Measurements from ENCODE around the gene VPS51. TPM values are rescaled to one million over a fixed set of nuclear protein-coding genes. Genes with fewer than 3 reads are reported as not detected.

VPS51 gene
- total and polyA plus RNA-seq, 2 experiments from 2014 or later: 45.3 to 450 TPM

DNA sequence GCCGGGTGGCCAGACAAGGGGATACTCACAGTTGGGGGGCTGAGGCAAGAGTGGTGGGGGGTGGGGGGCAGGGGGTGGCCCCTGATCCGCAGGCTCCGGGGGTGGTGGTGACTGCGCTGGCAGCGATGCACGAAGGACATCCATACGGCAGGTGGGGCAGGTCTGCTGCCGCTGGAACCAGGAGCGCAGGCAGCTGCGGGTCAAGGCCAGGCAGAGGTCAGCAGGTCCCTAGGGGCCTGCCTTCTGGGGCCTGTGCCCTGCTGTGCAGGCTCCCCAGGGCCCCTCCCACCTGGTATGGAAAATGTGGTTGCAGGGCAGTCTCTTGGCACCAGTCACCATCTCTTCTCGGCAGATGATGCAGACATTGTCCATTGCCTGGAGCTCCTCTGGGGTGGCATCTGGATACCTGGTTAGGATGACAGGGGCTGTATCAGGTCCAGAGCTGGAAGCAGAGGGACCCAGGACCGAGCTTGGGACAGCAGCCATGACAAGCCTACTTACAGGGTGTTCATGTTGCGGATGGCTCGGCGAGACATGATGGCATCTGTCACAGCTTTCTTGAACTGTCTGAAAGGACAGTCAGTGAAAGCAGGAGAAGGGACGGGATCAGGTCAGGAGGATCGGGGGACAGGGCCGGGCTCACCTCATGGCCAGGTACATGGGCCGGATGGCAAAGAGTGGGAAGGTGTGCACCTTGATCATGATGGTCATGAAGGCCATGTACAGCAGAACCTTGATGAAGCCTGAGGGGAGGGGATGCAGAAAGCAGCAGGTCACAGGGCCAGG is 34.8 kb downstream of the VPS51 start:
- no peak for ATAC-seq
- DNase-seq (ENCODE audit: low spot score): no peak
- Histone ChIP-seq H3K27ac (ENCODE audit: low read depth) (no peak overlapping the region), H3K79me2 (replicated peaks; ENCODE audit: insufficient read depth) (peaks cover 19% of the 10 kb centered on the region), H3K4me2 (no peak overlapping the region), H3K27me3 (ENCODE audit: insufficient read depth) (no peaks in the 10 kb centered on the region), H3K9me2 (ENCODE audit: insufficient read depth) (no peaks in the 10 kb centered on the region), H3K36me3 (ENCODE audit: insufficient read depth) (peaks cover 6% of the 10 kb centered on the region), H3F3A (replicated peaks; ENCODE audit: low read depth) (peaks cover 15% of the 10 kb centered on the region; the same call in 1 of the 2 replicates), H2AFZ (no peak overlapping the region), H3K4me1 (ENCODE audit: insufficient read depth) (peaks cover 13% of the 10 kb centered on the region; the same call in 1 of the 2 replicates), H3K4me3 (no peak overlapping the region), H4K20me1 (replicated peaks; ENCODE audit: insufficient read depth) (no peaks in the 10 kb centered on the region)
- Mint-ChIP-seq H3K27me3 (ENCODE audit: insufficient read depth, low read depth, poor library complexity) (peaks cover 14% of the 10 kb centered on the region), H3K4me3 (no peak overlapping the region; the same call in 2 of the 3 replicates), H3K9me3 (no peaks in the 10 kb centered on the region; the same call in 2 of the 3 replicates), H3K36me3 (ENCODE audit: low read depth) (peaks cover 38% of the 10 kb centered on the region), H3K4me1 (peaks cover 14% of the 10 kb centered on the region), H3K27ac (no peak overlapping the region)
- TF ChIP-seq EZH2phosphoT487 (IDR thresholded peaks at IDR 0.05; ENCODE audit: unreplicated experiment) (no peak), ZNF114 (CRISPR knock-in tag; IDR thresholded peaks at IDR 0.05) (no peak), STAT1 (IDR thresholded peaks at IDR 0.05; ENCODE audit: unreplicated experiment) (no peak), NANOG (IDR thresholded peaks at IDR 0.05; ENCODE audit: borderline replicate concordance) (no peak), EZH2 (IDR thresholded peaks at IDR 0.05; ENCODE audit: low read depth, unreplicated experiment) (no peak), POLR2AphosphoS5 (IDR thresholded peaks at IDR 0.05; ENCODE audit: low read depth) (no peak), JUNB (IDR thresholded peaks at IDR 0.05; ENCODE audit: unreplicated experiment) (no peak), CREB1 (CRISPR knock-in tag; IDR thresholded peaks at IDR 0.05; ENCODE audit: low read depth) (no peak), ZNF331 (CRISPR knock-in tag; IDR thresholded peaks at IDR 0.05; ENCODE audit: low read depth) (no peak)
- TF ChIP-seq, protein P1, sequence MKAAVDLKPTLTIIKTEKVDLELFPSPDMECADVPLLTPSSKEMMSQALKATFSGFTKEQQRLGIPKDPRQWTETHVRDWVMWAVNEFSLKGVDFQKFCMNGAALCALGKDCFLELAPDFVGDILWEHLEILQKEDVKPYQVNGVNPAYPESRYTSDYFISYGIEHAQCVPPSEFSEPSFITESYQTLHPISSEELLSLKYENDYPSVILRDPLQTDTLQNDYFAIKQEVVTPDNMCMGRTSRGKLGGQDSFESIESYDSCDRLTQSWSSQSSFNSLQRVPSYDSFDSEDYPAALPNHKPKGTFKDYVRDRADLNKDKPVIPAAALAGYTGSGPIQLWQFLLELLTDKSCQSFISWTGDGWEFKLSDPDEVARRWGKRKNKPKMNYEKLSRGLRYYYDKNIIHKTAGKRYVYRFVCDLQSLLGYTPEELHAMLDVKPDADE (IDR thresholded peaks at IDR 0.05): no peak
- TF ChIP-seq, protein P2, sequence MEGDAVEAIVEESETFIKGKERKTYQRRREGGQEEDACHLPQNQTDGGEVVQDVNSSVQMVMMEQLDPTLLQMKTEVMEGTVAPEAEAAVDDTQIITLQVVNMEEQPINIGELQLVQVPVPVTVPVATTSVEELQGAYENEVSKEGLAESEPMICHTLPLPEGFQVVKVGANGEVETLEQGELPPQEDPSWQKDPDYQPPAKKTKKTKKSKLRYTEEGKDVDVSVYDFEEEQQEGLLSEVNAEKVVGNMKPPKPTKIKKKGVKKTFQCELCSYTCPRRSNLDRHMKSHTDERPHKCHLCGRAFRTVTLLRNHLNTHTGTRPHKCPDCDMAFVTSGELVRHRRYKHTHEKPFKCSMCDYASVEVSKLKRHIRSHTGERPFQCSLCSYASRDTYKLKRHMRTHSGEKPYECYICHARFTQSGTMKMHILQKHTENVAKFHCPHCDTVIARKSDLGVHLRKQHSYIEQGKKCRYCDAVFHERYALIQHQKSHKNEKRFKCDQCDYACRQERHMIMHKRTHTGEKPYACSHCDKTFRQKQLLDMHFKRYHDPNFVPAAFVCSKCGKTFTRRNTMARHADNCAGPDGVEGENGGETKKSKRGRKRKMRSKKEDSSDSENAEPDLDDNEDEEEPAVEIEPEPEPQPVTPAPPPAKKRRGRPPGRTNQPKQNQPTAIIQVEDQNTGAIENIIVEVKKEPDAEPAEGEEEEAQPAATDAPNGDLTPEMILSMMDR (conservative IDR thresholded peaks at IDR 0.05; ENCODE audit: low read depth in 2 of 2): no peak
- TF ChIP-seq, protein P3, sequence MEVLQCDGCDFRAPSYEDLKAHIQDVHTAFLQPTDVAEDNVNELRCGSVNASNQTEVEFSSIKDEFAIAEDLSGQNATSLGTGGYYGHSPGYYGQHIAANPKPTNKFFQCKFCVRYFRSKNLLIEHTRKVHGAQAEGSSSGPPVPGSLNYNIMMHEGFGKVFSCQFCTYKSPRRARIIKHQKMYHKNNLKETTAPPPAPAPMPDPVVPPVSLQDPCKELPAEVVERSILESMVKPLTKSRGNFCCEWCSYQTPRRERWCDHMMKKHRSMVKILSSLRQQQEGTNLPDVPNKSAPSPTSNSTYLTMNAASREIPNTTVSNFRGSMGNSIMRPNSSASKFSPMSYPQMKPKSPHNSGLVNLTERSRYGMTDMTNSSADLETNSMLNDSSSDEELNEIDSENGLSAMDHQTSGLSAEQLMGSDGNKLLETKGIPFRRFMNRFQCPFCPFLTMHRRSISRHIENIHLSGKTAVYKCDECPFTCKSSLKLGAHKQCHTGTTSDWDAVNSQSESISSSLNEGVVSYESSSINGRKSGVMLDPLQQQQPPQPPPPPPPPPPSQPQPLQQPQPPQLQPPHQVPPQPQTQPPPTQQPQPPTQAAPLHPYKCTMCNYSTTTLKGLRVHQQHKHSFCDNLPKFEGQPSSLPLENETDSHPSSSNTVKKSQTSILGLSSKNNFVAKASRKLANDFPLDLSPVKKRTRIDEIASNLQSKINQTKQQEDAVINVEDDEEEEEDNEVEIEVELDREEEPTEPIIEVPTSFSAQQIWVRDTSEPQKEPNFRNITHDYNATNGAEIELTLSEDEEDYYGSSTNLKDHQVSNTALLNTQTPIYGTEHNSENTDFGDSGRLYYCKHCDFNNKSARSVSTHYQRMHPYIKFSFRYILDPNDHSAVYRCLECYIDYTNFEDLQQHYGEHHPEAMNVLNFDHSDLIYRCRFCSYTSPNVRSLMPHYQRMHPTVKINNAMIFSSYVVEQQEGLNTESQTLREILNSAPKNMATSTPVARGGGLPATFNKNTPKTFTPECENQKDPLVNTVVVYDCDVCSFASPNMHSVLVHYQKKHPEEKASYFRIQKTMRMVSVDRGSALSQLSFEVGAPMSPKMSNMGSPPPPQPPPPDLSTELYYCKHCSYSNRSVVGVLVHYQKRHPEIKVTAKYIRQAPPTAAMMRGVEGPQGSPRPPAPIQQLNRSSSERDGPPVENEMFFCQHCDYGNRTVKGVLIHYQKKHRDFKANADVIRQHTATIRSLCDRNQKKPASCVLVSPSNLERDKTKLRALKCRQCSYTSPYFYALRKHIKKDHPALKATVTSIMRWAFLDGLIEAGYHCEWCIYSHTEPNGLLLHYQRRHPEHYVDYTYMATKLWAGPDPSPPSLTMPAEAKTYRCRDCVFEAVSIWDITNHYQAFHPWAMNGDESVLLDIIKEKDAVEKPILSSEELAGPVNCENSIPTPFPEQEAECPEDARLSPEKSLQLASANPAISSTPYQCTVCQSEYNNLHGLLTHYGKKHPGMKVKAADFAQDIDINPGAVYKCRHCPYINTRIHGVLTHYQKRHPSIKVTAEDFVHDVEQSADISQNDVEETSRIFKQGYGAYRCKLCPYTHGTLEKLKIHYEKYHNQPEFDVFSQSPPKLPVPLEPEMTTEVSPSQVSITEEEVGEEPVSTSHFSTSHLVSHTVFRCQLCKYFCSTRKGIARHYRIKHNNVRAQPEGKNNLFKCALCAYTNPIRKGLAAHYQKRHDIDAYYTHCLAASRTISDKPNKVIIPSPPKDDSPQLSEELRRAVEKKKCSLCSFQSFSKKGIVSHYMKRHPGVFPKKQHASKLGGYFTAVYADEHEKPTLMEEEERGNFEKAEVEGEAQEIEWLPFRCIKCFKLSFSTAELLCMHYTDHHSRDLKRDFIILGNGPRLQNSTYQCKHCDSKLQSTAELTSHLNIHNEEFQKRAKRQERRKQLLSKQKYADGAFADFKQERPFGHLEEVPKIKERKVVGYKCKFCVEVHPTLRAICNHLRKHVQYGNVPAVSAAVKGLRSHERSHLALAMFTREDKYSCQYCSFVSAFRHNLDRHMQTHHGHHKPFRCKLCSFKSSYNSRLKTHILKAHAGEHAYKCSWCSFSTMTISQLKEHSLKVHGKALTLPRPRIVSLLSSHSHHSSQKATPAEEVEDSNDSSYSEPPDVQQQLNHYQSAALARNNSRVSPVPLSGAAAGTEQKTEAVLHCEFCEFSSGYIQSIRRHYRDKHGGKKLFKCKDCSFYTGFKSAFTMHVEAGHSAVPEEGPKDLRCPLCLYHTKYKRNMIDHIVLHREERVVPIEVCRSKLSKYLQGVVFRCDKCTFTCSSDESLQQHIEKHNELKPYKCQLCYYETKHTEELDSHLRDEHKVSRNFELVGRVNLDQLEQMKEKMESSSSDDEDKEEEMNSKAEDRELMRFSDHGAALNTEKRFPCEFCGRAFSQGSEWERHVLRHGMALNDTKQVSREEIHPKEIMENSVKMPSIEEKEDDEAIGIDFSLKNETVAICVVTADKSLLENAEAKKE (CRISPR knock-in tag; IDR thresholded peaks at IDR 0.05): no peak
